ENCODE measurements around the gene IRX5. TPM values are rescaled to one million over a fixed set of nuclear protein-coding genes. Genes with fewer than 3 reads are reported as not detected.

Gene IRX5
- total and polyA plus RNA-seq, 2 of the 4 experiments (the other 2 are of a cell fraction) = not detected

GRCh38 chr16:54952195-54952594 is 21.5 kb downstream of the IRX5 start:
- CTCF ChIA-PET = no interaction called here

More at GRCh38 chr16:54952195-54952594, 21.5 kb downstream of the IRX5 start:
- no peaks in the 10 kb centered on the region for H3K9me3 ChIP-seq (ENCODE audit: control insufficient read depth, insufficient read depth, low read length)
- H3K27me3 ChIP-seq (ENCODE audit: control insufficient read depth, insufficient read depth, low read length) = peaks cover 2% of the 10 kb centered on the region; the same call in 1 of the 2 replicates
- in situ Hi-C loops (cut with MboI; ENCODE audit: low sequenced_read_pairs) = no loop called here
- no peak for ATAC-seq (ENCODE audit: low read depth)
- no TSS peak for BruUV-seq (replicated peaks)
- no peak overlapping the region for H2BK5ac ChIP-seq (ENCODE audit: low read depth, low read length, poor library complexity, severe bottlenecking)
- H3K79me1 ChIP-seq (ENCODE audit: low read depth in 1 of 2, low read length in 2 of 2) = no peaks in the 10 kb centered on the region
- no peak overlapping the region for H4K8ac ChIP-seq (ENCODE audit: low read depth in 2 of 2, low read length in 2 of 2)
- H3K56ac ChIP-seq (ENCODE audit: extremely low read depth, insufficient read depth, low read length) = no peak overlapping the region
- no peak overlapping the region for H3K23ac ChIP-seq (ENCODE audit: low read depth, low read length)
- H2AK9ac ChIP-seq (replicated peaks; ENCODE audit: low read depth, low read length, poor library complexity) = no peak overlapping the region
- no peak overlapping the region for H3K4me3 ChIP-seq (ENCODE audit: insufficient read depth, low read depth, low read length)
- H4K91ac ChIP-seq (ENCODE audit: insufficient read depth, low read depth, low read length) = no peak overlapping the region
- no peaks in the 10 kb centered on the region for H3K4me1 ChIP-seq (ENCODE audit: control insufficient read depth, insufficient read depth, low read length)
- H4K5ac ChIP-seq (ENCODE audit: low read depth, low read length) = no peak overlapping the region
- H3K27ac ChIP-seq (ENCODE audit: insufficient read depth, low read length) = no peak overlapping the region
- H2AFZ ChIP-seq (replicated peaks; ENCODE audit: low read length, poor library complexity) = no peak overlapping the region
- no peaks in the 10 kb centered on the region for H3K9me1 ChIP-seq (ENCODE audit: insufficient read depth, low read length)
- intact Hi-C loops (cut with micrococcal nuclease) = no loop called here
- no peak overlapping the region for H2BK20ac ChIP-seq (ENCODE audit: low read depth, low read length)
- H2BK120ac ChIP-seq (ENCODE audit: low read depth, low read length) = no peak overlapping the region
- H3K4ac ChIP-seq (ENCODE audit: low read depth, low read length) = no peak overlapping the region
- POLR2A ChIA-PET (ENCODE audit: unreplicated experiment) = no interaction called here
- H3K9ac ChIP-seq (ENCODE audit: low read depth, low read length) = no peak overlapping the region
- no CpG with 5 or more reads among the region's 4 CpGs for WGBS, 2 experiments (ENCODE audit: extremely low coverage in 2 of 2, insufficient read length in 1 of 2)
- TF ChIP-seq CHD1 (IDR thresholded peaks at IDR 0.05; ENCODE audit: low read depth, low read length) = no peak
- no peaks in the 10 kb centered on the region for H3K36me3 ChIP-seq (ENCODE audit: control insufficient read depth, insufficient read depth, low read length)
- no peak overlapping the region for H3K18ac ChIP-seq (ENCODE audit: low read depth, low read length)
- H3K4me2 ChIP-seq (ENCODE audit: low read depth, low read length) = no peak overlapping the region
- no peaks in the 10 kb centered on the region for H4K20me1 ChIP-seq (ENCODE audit: insufficient read depth, low read length)
- no peak overlapping the region for H3K14ac ChIP-seq (replicated peaks; ENCODE audit: low read depth, low read length)
- no peak overlapping the region for H2BK15ac ChIP-seq (ENCODE audit: low read depth, low read length)
- H2AK5ac ChIP-seq (ENCODE audit: low read depth, low read length) = no peak overlapping the region
- dilution Hi-C loops (cut with HindIII; ENCODE audit: low sequenced_read_pairs, unreplicated experiment) = no loop called here
- DNase-seq = no peak

All from IMR-90 (cell line).